OCI-LY7 (cell line): Measurements from ENCODE around the gene DNAJC5G. TPM values are rescaled to one million over a fixed set of nuclear protein-coding genes. Genes with fewer than 3 reads are reported as not detected.
"Not testable (repeated sequence)": the region's sequence is repeated elsewhere in the genome, so short reads cannot be mapped to it uniquely, and the experiment has no call there.

Source experiments
- BruUV-seq: library from RNA; stranded (reverse); fragments of 400-500 nt; replicated peaks from 2 replicates; lab custom pipeline; 2021; lab: Mats Ljungman, UMichigan
- CTCF ChIA-PET: fragments of 300-600 bp; sonication (Branson Sonifier 250); formaldehyde crosslinking; loops from one replicate; lab custom pipeline; 2022; ENCODE audit warnings: antibody characterized with exemption; ENCODE audit not compliant: unreplicated experiment; lab: Charles Lee
- POLR2A ChIA-PET: fragments of 300-600 bp; sonication (Branson Sonifier 250); formaldehyde crosslinking; loops from one replicate; lab custom pipeline; 2022; ENCODE audit warnings: antibody characterized with exemption; lab: Charles Lee
- DNase-seq: peaks from one replicate; pipeline ENCODE4 v3.0.0-alpha.2; 2015; ENCODE audit warnings: low spot score
- H2AFZ ChIP-seq: fragments of 200-600 bp; sonication (generic), shearing (Covaris generic); 2 replicates; pipeline ENCODE4 v1.6.1; 2014; ENCODE audit warnings: mild to moderate bottlenecking, antibody characterized with exemption, low read length, moderate library complexity
- H3K27ac ChIP-seq: fragments of 200-600 bp; sonication (generic); 2 replicates; pipeline ENCODE4 v1.5.1; 2014; ENCODE audit warnings: mixed run types, low read depth, mild to moderate bottlenecking, moderate library complexity, low read length, inconsistent platforms; ENCODE audit not compliant: poor library complexity, severe bottlenecking
- H3K36me3 ChIP-seq: fragments of 200-600 bp; sonication (generic); 2 replicates; pipeline ENCODE4 v1.6.1; 2014; ENCODE audit warnings: mild to moderate bottlenecking, antibody characterized with exemption, low read length, moderate library complexity, mixed read lengths; ENCODE audit not compliant: insufficient read depth
- H3K4me1 ChIP-seq: fragments of 200-600 bp; sonication (generic); 2 replicates; pipeline ENCODE4 v1.5.1; 2014; ENCODE audit warnings: mild to moderate bottlenecking, low read length; ENCODE audit not compliant: insufficient read depth, poor library complexity, severe bottlenecking
- H3K4me2 ChIP-seq: fragments of 200-600 bp; sonication (generic); 2 replicates; pipeline ENCODE4 v1.6.1; 2014; ENCODE audit warnings: mild to moderate bottlenecking, low read length
- H3K4me3 ChIP-seq: fragments of 200-600 bp; sonication (generic); 2 replicates; pipeline ENCODE4 v1.5.1; 2014; ENCODE audit warnings: mild to moderate bottlenecking, low read depth, low read length; ENCODE audit not compliant: poor library complexity, severe bottlenecking
- H3K79me2 ChIP-seq: fragments of 200-600 bp; sonication (generic); 2 replicates; pipeline ENCODE4 v1.6.1; 2016; ENCODE audit warnings: low read depth, mild to moderate bottlenecking, low read length, moderate library complexity, mixed read lengths; ENCODE audit not compliant: insufficient read depth
- H3K9me2 ChIP-seq: fragments of 200-600 bp; sonication (generic); 2 replicates; pipeline ENCODE4 v1.6.1; 2016; ENCODE audit warnings: mild to moderate bottlenecking, low read length, mixed read lengths; ENCODE audit not compliant: insufficient read depth
- H3K9me3 ChIP-seq: fragments of 200-600 bp; sonication (generic); 2 replicates; pipeline ENCODE4 v1.6.1; 2014; ENCODE audit warnings: mild to moderate bottlenecking, mixed run types, low read length, mixed read lengths
- H4K20me1 ChIP-seq: fragments of 200-600 bp; sonication (generic); 2 replicates; pipeline ENCODE4 v1.6.1; 2014; ENCODE audit warnings: mild to moderate bottlenecking, antibody characterized with exemption, low read length, moderate library complexity, mixed read lengths; ENCODE audit not compliant: insufficient read depth
- CTCF ChIP-seq: fragments of 200-600 bp; sonication (generic); conservative IDR thresholded peaks from 2 replicates; pipeline ENCODE4 v1.5.1; 2014; ENCODE audit warnings: mild to moderate bottlenecking, antibody characterized with exemption, low read length, moderate library complexity, mixed read lengths
- EZH2phosphoT487 ChIP-seq: fragments of 200-600 bp; sonication (generic); IDR thresholded peaks from 2 replicates; pipeline ENCODE4 v1.6.1; 2018; ENCODE audit warnings: low read depth, borderline replicate concordance, mild to moderate bottlenecking, mixed run types, antibody characterized with exemption, low read length, moderate library complexity, mixed read lengths
- intact Hi-C: fragments of 100-400 bp; cut with micrococcal nuclease; formaldehyde crosslinking; loops from one replicate; pipeline ENCODE4 v1.10.0; 2022; ENCODE audit not compliant: unreplicated experiment
- total RNA-seq, 2 experiments: library from RNA; depleted of rRNA in 1 of 2; stranded (reverse); fragments of >200 nt in 1 of 2; shearing (Covaris generic) in 1 of 2; gene quantifications; 2 replicates each; pipeline ENCODE4 v1.2.3, GENCODE V29; 2014 to 2022

The DNAJC5G gene
- total RNA-seq, 2 experiments from 2014 or later = 4.7 to 18.2 TPM

- BruUV-seq, H3K4me3 ChIP-seq, H4K20me1 ChIP-seq, DNase-seq, H3K27ac ChIP-seq, H3K9me2 ChIP-seq, H3K9me3 ChIP-seq, H2AFZ ChIP-seq, H3K4me2 ChIP-seq, H3K36me3 ChIP-seq, H3K79me2 ChIP-seq, intact Hi-C loops: not testable (repeated sequence)
- peaks cover 39% of the 10 kb centered on the region for H3K4me1 ChIP-seq
- POLR2A ChIA-PET = interaction anchor here (0.6 to 1.9 kb wide), 11 partner anchors 9 to 184 kb away, joined by 3 to 9 read pairs (median 3); partner anchors contain the start of gene TRIM54
- CTCF ChIA-PET = interaction anchor here (1.4 kb wide), 1 partner anchor 19 kb away, joined by 4 read pairs; no protein-coding TSS in a partner anchor
Measured at GRCh38 chr2:27272537-27273522, 2.4 kb upstream of the DNAJC5G start.

- DNase-seq = no peak
- no peak overlapping the region for H3K4me3 ChIP-seq
- no peak for TF ChIP-seq CTCF
- TF ChIP-seq EZH2phosphoT487 = no peak
- no peaks in the 10 kb centered on the region for H3K36me3 ChIP-seq
- no peaks in the 10 kb centered on the region for H4K20me1 ChIP-seq
- ChIA-PET POLR2A (no interaction called here), CTCF (no interaction called here)
- H3K9me3 ChIP-seq = no peaks in the 10 kb centered on the region
- H3K9me2 ChIP-seq = no peaks in the 10 kb centered on the region
- peaks cover 30% of the 10 kb centered on the region for H3K4me1 ChIP-seq
- no TSS peak for BruUV-seq
- no peak overlapping the region for H2AFZ ChIP-seq
- H3K79me2 ChIP-seq = no peaks in the 10 kb centered on the region
- no peak overlapping the region for H3K27ac ChIP-seq
- no peak overlapping the region for H3K4me2 ChIP-seq
- intact Hi-C loops = no loop called here
Measured at GRCh38 chr2:27278010-27278409, 2.8 kb downstream of the DNAJC5G start.

- no peak overlapping the region for H2AFZ ChIP-seq
- H3K4me3 ChIP-seq = no peak overlapping the region
- no peak for TF ChIP-seq EZH2phosphoT487
- no peak for TF ChIP-seq CTCF
- POLR2A ChIA-PET = interaction anchor here (0.6 to 2.4 kb wide), 3 partner anchors 10 to 54 kb away, joined by 4 to 21 read pairs (median 6); no protein-coding TSS in a partner anchor
- CTCF ChIA-PET = interaction anchor here (1.9 to 3.4 kb wide), 3 partner anchors 12 to 30 kb away, joined by 10 to 25 read pairs (median 13); no protein-coding TSS in a partner anchor
- no peaks in the 10 kb centered on the region for H4K20me1 ChIP-seq
- no peak for DNase-seq
- H3K4me1 ChIP-seq = peaks cover 32% of the 10 kb centered on the region
- intact Hi-C loops = loop anchor here (1.0 kb wide), 1 partner anchor 183 kb away; no protein-coding TSS in a partner anchor
- no TSS peak for BruUV-seq
- no peak overlapping the region for H3K4me2 ChIP-seq
- H3K79me2 ChIP-seq = no peaks in the 10 kb centered on the region
- no peaks in the 10 kb centered on the region for H3K9me2 ChIP-seq
- no peaks in the 10 kb centered on the region for H3K9me3 ChIP-seq
- no peak overlapping the region for H3K27ac ChIP-seq
- H3K36me3 ChIP-seq = no peaks in the 10 kb centered on the region
Measured at GRCh38 chr2:27280826-27281225, 5.6 kb downstream of the DNAJC5G start.
